ENCODE results near the gene CSNK1G1.

The CSNK1G1 gene

DNA sequence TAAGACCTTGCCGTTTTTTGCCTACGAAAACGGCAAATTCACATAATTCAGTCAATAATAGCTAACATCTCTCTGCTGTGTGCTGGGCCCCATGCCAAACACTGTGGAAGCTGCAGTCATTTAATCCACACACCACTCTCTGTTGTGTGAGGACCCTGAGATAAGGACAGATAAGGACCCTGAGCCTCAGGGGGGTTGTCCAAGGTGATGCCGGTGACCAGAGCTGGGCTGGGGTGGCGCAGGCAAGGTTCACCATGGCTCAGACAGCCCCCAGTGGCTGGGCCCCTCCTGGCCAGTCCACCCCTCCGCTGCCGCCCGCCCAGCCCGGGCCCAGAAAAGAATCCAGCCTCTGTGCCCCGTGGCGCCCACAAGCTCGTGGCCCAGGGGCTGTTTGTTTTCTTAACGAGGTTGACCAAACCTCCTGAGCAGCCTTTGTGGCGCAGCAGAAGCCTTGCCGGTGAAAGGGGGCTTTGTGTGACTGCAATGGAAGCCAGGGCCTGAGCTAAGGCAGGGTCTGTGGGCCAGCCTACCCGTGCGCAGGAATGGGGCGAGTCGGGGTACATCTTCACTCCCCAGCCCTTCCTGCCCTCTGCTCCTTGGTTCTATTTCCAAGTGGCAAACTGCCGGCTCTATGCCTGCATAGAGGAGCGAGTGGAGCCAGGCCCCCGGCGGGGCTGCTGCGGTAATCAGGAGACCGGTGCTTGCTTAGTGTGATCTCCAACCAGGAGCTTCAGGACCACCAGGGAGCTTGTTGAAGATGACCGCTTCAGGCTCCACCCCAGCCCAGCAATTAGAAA lies 208.9 kb downstream of the CSNK1G1 start:
- TF ChIP-seq, protein P1, sequence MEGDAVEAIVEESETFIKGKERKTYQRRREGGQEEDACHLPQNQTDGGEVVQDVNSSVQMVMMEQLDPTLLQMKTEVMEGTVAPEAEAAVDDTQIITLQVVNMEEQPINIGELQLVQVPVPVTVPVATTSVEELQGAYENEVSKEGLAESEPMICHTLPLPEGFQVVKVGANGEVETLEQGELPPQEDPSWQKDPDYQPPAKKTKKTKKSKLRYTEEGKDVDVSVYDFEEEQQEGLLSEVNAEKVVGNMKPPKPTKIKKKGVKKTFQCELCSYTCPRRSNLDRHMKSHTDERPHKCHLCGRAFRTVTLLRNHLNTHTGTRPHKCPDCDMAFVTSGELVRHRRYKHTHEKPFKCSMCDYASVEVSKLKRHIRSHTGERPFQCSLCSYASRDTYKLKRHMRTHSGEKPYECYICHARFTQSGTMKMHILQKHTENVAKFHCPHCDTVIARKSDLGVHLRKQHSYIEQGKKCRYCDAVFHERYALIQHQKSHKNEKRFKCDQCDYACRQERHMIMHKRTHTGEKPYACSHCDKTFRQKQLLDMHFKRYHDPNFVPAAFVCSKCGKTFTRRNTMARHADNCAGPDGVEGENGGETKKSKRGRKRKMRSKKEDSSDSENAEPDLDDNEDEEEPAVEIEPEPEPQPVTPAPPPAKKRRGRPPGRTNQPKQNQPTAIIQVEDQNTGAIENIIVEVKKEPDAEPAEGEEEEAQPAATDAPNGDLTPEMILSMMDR (IDR thresholded peaks at IDR 0.05): no peak

DNA sequence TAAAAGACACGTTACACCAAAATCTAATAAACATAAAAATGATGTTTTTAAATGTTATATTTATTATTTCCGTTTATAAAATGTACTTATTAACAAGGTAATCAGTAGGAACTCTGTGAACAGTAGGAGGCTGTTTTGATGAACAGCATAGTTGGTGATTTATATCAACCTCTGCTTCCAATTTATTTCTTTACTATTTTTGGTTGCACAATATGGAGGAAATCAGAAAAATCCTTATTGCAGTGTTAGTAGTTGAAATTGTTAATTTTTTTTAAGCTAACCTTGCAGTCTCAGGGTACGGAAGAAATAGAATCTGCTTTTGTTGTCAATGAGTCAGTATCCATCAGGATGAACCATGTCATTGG lies 209.5 kb downstream of the CSNK1G1 start:
- TF ChIP-seq, protein P1 (IDR thresholded peaks at IDR 0.05): no peak

DNA sequence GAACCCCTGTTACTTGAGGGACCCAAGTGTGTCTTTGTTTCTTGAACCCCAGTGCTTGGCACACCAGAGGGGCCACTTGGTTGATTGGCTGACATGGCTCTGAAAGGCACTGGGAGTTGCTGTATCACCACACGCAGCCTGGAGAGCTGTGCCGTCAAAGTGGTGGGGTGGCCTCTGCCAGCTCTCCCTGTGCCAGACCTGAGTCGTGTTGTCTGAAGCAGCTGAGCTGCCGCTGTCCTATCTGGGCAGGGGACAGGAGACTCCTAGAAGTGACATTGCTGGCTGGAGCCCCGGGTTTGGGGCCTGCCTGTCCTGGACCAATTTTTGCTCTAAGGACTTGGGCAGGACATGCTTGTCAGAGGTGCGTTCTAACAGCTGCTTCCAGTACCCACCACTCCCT lies 209.9 kb downstream of the CSNK1G1 start:
- TF ChIP-seq, protein P1 (IDR thresholded peaks at IDR 0.05): no peak

DNA sequence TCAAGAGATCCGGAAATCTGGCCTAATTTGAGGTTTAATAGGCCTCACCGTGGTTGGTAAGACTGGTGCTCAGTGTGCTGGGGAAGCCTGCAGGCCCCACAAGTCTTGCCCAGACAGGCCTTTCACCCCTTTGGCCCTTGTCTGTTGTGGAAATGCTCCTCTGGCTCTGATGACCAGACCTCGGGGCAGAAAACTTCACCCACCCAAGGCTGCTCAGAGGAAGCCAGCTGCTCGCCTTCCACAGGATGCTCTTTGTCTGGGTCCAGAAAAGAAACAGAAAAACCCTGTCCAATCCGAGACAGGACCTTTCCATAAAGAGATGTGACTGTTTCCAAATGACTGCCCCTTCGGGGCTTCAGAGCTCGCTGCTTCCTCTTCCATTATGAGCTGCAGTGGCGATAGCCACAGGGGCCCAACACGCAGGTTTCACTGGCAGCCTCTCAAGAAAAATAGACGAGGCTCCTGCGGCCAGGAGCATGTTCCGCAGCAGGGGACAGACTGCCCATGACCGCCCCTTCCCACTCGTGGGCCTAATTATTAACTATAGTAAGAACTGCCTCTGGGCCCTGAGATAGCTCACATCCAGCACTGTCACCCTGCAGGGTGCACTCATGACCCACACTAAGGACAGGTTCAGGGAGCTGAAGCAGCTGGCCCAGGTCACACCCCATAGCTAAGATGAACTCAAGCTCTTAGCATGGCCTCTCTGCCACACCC lies 211.2 kb downstream of the CSNK1G1 start:
- TF ChIP-seq, protein P1 (IDR thresholded peaks at IDR 0.05): no peak

DNA sequence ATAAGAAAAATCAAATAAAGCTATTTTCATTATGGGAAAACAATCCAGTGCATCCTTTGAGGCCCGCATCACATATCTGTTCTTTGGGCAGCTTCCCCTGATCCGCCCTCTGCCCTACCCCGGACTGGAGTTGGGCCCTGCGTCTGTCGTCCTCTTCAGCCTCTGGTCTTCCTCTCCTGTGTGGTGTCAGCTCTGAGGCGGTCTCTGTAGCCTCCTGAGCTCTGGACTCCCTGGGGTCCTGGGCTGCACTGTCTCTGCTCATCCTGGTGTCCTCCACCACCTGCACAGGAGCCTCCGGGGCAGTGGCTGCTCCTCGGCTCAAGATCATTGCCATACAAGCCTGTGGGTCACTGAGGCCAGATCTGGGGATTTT lies 211.8 kb downstream of the CSNK1G1 start:
- TF ChIP-seq, protein P1 (IDR thresholded peaks at IDR 0.05): no peak

DNA sequence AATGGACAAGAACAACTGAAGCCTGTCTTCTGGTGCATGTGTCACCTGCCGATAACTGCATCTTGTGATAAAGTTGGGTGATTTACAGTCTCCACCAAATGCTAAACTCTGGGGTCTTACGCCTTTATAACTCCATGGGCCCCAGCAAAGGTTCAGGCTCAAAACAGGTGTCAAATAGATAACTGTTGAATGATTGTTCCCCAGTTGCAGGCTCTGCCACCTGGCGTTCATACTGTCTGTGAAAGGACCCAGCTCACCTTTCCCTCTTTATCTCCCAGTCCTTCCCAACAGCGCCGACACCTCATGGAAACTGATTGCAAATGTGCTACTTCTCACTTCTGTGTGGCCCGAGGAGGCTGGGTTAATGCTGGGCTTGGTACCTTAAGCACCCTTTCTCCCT lies 212.7 kb downstream of the CSNK1G1 start:
- TF ChIP-seq, protein P1 (IDR thresholded peaks at IDR 0.05): no peak

DNA sequence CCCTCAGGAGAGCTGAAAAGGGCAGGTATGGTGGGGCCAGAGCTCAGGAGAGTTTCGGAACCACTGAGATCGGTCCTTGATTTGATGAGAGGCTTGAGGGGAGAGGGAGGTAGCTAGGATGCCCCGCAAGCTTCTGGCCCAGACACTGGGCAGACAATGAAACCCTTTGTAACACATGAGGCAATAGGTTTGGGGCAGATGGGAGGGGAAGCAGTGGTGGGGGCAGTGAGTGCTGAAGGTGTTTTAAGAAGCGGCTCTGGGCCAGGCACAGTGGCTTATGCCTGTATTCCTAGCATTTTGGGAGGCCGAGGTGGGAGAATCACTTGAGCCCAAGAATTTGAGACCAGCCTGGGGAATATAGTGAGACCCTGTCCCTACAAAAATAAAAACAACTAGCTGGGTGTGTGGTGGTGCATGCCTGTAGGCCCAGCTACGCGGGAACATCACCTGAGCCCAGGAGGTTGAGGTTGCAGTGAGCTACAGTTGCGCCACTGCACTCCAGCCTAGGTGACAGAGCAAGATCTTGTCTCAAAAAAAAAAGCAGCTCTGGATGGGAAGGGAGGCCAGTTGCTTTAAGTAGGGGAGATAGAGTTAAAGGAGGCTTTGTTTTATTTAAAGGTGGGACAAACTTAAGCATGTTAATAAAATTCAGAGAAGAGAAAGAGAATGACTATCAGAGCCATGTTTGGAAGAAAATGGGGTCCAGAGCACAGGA lies 214.0 kb downstream of the CSNK1G1 start:
- TF ChIP-seq, protein P1 (IDR thresholded peaks at IDR 0.05): no peak

Data from LNCAP (cell line).